Measurements from ENCODE around the gene PARD3.

PARD3 gene

GRCh38 chr10:34224639-34225038 lies 590.5 kb downstream of the PARD3 start:
- Histone ChIP-seq H3K27me3 (ENCODE audit: insufficient read depth, low read length, poor library complexity) (no peaks in the 10 kb centered on the region), H3K36me3 (ENCODE audit: insufficient read depth, low read length) (no peaks in the 10 kb centered on the region), H4K20me1 (ENCODE audit: insufficient read depth, low read length) (no peaks in the 10 kb centered on the region), H3K27ac (ENCODE audit: low read length) (no peak overlapping the region), H2AFZ (ENCODE audit: low read depth, low read length) (no peak overlapping the region), H3K4me3 (ENCODE audit: low read depth in 1 of 2, low read length in 2 of 2) (no peak overlapping the region), H3K9ac (ENCODE audit: low read depth, low read length) (no peak overlapping the region), H3K4me2 (ENCODE audit: insufficient read depth, low read length) (no peak overlapping the region), H3K4me1 (ENCODE audit: insufficient read depth, low read length) (peaks cover 15% of the 10 kb centered on the region), H3K79me2 (ENCODE audit: insufficient read depth, low read length) (no peaks in the 10 kb centered on the region), H3K9me3 (ENCODE audit: insufficient read depth, low read length, severe bottlenecking) (peaks cover 2% of the 10 kb centered on the region)
- TF ChIP-seq EZH2 (IDR thresholded peaks at IDR 0.05; ENCODE audit: borderline replicate concordance, low read depth, low read length, severe bottlenecking) (no peak), CTCF (IDR thresholded peaks at IDR 0.05; ENCODE audit: borderline replicate concordance, extremely low read depth, low read length, poor library complexity, severe bottlenecking) (no peak)
- DNase-seq (no peak), ATAC-seq (ENCODE audit: insufficient read depth, low read depth) (no peak)

GRCh38 chr10:34223658-34224057 lies 591.4 kb downstream of the PARD3 start:
- no peak overlapping the region for H3K4me2 ChIP-seq (ENCODE audit: insufficient read depth, low read length)
- no peaks in the 10 kb centered on the region for H4K20me1 ChIP-seq (ENCODE audit: insufficient read depth, low read length)
- H3K27ac ChIP-seq (ENCODE audit: low read length): no peak overlapping the region
- H2AFZ ChIP-seq (ENCODE audit: low read depth, low read length): no peak overlapping the region
- peaks cover 2% of the 10 kb centered on the region for H3K9me3 ChIP-seq (ENCODE audit: insufficient read depth, low read length, severe bottlenecking)
- peaks cover 15% of the 10 kb centered on the region for H3K4me1 ChIP-seq (ENCODE audit: insufficient read depth, low read length)
- DNase-seq (no peak), ATAC-seq (ENCODE audit: insufficient read depth, low read depth) (no peak)
- H3K27me3 ChIP-seq (ENCODE audit: insufficient read depth, low read length, poor library complexity): no peaks in the 10 kb centered on the region
- TF ChIP-seq EZH2 (IDR thresholded peaks at IDR 0.05; ENCODE audit: borderline replicate concordance, low read depth, low read length, severe bottlenecking) (no peak), CTCF (IDR thresholded peaks at IDR 0.05; ENCODE audit: borderline replicate concordance, extremely low read depth, low read length, poor library complexity, severe bottlenecking) (peak; percentile 27)
- H3K36me3 ChIP-seq (ENCODE audit: insufficient read depth, low read length): no peaks in the 10 kb centered on the region
- no peak overlapping the region for H3K4me3 ChIP-seq (ENCODE audit: low read depth in 1 of 2, low read length in 2 of 2)
- H3K9ac ChIP-seq (ENCODE audit: low read depth, low read length): no peak overlapping the region
- no peaks in the 10 kb centered on the region for H3K79me2 ChIP-seq (ENCODE audit: insufficient read depth, low read length)

- no peaks in the 10 kb centered on the region for H3K27me3 ChIP-seq (ENCODE audit: insufficient read depth, low read length, poor library complexity)
- H3K4me1 ChIP-seq (ENCODE audit: insufficient read depth, low read length): peaks cover 15% of the 10 kb centered on the region
- ATAC-seq (ENCODE audit: insufficient read depth, low read depth) (no peak), DNase-seq (no peak)
- no peak overlapping the region for H3K27ac ChIP-seq (ENCODE audit: low read length)
- no peaks in the 10 kb centered on the region for H3K36me3 ChIP-seq (ENCODE audit: insufficient read depth, low read length)
- H3K9ac ChIP-seq (ENCODE audit: low read depth, low read length): no peak overlapping the region
- H3K79me2 ChIP-seq (ENCODE audit: insufficient read depth, low read length): no peaks in the 10 kb centered on the region
- H3K4me3 ChIP-seq (ENCODE audit: low read depth in 1 of 2, low read length in 2 of 2): no peak overlapping the region
- H3K4me2 ChIP-seq (ENCODE audit: insufficient read depth, low read length): no peak overlapping the region
- H2AFZ ChIP-seq (ENCODE audit: low read depth, low read length): no peak overlapping the region
- H3K9me3 ChIP-seq (ENCODE audit: insufficient read depth, low read length, severe bottlenecking): no peaks in the 10 kb centered on the region
- TF ChIP-seq CTCF (IDR thresholded peaks at IDR 0.05; ENCODE audit: borderline replicate concordance, extremely low read depth, low read length, poor library complexity, severe bottlenecking) (no peak), EZH2 (IDR thresholded peaks at IDR 0.05; ENCODE audit: borderline replicate concordance, low read depth, low read length, severe bottlenecking) (no peak)
- H4K20me1 ChIP-seq (ENCODE audit: insufficient read depth, low read length): no peaks in the 10 kb centered on the region
These were observed 592.7 kb downstream of the PARD3 start for GRCh38 chr10:34222359-34222758.
